Neural progenitor cell (in vitro differentiated cells): Measurements from ENCODE around the gene TWF2. TPM values are rescaled to one million over a fixed set of nuclear protein-coding genes. Genes with fewer than 3 reads are reported as not detected.

Experiments used
- DNase-seq: peaks from one replicate; pipeline ENCODE4 v3.0.0-alpha.2; 2016; ENCODE audit warnings: low spot score
- H2AFZ ChIP-seq: fragments of 200-600 bp; sonication (generic); replicated peaks from 2 replicates; pipeline ENCODE4 v1.6.1; 2016; ENCODE audit warnings: antibody characterized with exemption
- H3F3A ChIP-seq: fragments of 200-600 bp; sonication (generic); 2 replicates; pipeline ENCODE4 v1.6.1; 2016; ENCODE audit warnings: antibody characterized with exemption, low read depth
- H3K27ac ChIP-seq: fragments of 200-600 bp; sonication (generic); 2 replicates; pipeline ENCODE4 v1.5.1; 2016; ENCODE audit warnings: mild to moderate bottlenecking
- H3K27me3 ChIP-seq: fragments of 200-600 bp; sonication (generic); 2 replicates; pipeline ENCODE4 v1.6.1; 2016; ENCODE audit warnings: mild to moderate bottlenecking, moderate library complexity
- H3K36me3 ChIP-seq: fragments of 200-600 bp; sonication (generic); 2 replicates; pipeline ENCODE4 v1.5.1; 2016
- H3K4me1 ChIP-seq: fragments of 200-600 bp; sonication (generic); 2 replicates; pipeline ENCODE4 v1.6.1; 2016; ENCODE audit warnings: mixed run types
- H3K4me2 ChIP-seq: fragments of 200-600 bp; sonication (generic); 2 replicates; pipeline ENCODE4 v1.6.1; 2016
- H3K4me3 ChIP-seq: fragments of 200-600 bp; sonication (generic); 2 replicates; pipeline ENCODE4 v1.5.1; 2016
- H3K79me2 ChIP-seq: fragments of 200-600 bp; sonication (generic); 2 replicates; pipeline ENCODE4 v1.6.1; 2016; ENCODE audit warnings: low read depth
- H3K9ac ChIP-seq: fragments of 200-600 bp; sonication (generic); 2 replicates; pipeline ENCODE4 v1.6.1; 2016
- H3K9me3 ChIP-seq: fragments of 200-600 bp; sonication (generic); 2 replicates; pipeline ENCODE4 v1.5.1; 2016; ENCODE audit warnings: low read depth
- H4K20me1 ChIP-seq: fragments of 200-600 bp; sonication (generic); 2 replicates; pipeline ENCODE4 v1.6.1; 2016; ENCODE audit warnings: low read depth
- H3K27ac Mint-ChIP-seq: 3 replicates; pipeline ENCODE4 v1.8.0; 2021; ENCODE audit warnings: mixed read lengths
- H3K27me3 Mint-ChIP-seq: 2 replicates; pipeline ENCODE4 v1.8.0; 2022; ENCODE audit warnings: low read depth, mild to moderate bottlenecking, inconsistent platforms, moderate library complexity, mixed read lengths; ENCODE audit not compliant: insufficient read depth
- H3K36me3 Mint-ChIP-seq: 3 replicates; pipeline ENCODE4 v1.8.0; 2021; ENCODE audit warnings: mixed read lengths
- H3K4me1 Mint-ChIP-seq: 3 replicates; pipeline ENCODE4 v1.8.0; 2021; ENCODE audit warnings: mixed read lengths
- H3K4me3 Mint-ChIP-seq: 3 replicates; pipeline ENCODE4 v1.8.0; 2021; ENCODE audit warnings: mild to moderate bottlenecking, moderate library complexity, mixed read lengths
- H3K9me3 Mint-ChIP-seq: 3 replicates; pipeline ENCODE4 v1.8.0; 2020; ENCODE audit warnings: mixed read lengths
- EZH2 ChIP-seq: fragments of 200-600 bp; sonication (generic); IDR thresholded peaks from 2 replicates; pipeline ENCODE4 v1.6.1; 2017; ENCODE audit warnings: antibody characterized with exemption, mild to moderate bottlenecking, moderate library complexity
- EZH2phosphoT487 ChIP-seq: fragments of 200-600 bp; sonication (generic); IDR thresholded peaks from 2 replicates; pipeline ENCODE4 v1.6.1; 2017; ENCODE audit warnings: antibody characterized with exemption
- total RNA-seq: library from RNA; depleted of rRNA; stranded (reverse); fragments of >200 nt; gene quantifications from 2 replicates; pipeline ENCODE4 v1.2.3, GENCODE V29; 2015; ENCODE audit warnings: low replicate concordance
- TF ChIP-seq, protein P1 (sequence below): fragments of 200-600 bp; sonication (generic); IDR thresholded peaks from 2 replicates; pipeline ENCODE4 v1.5.1; 2017; ENCODE audit warnings: antibody characterized with exemption, mild to moderate bottlenecking

TWF2 gene
- total RNA-seq, 1 donor from 2014 or later: 21.9 TPM

DNA sequence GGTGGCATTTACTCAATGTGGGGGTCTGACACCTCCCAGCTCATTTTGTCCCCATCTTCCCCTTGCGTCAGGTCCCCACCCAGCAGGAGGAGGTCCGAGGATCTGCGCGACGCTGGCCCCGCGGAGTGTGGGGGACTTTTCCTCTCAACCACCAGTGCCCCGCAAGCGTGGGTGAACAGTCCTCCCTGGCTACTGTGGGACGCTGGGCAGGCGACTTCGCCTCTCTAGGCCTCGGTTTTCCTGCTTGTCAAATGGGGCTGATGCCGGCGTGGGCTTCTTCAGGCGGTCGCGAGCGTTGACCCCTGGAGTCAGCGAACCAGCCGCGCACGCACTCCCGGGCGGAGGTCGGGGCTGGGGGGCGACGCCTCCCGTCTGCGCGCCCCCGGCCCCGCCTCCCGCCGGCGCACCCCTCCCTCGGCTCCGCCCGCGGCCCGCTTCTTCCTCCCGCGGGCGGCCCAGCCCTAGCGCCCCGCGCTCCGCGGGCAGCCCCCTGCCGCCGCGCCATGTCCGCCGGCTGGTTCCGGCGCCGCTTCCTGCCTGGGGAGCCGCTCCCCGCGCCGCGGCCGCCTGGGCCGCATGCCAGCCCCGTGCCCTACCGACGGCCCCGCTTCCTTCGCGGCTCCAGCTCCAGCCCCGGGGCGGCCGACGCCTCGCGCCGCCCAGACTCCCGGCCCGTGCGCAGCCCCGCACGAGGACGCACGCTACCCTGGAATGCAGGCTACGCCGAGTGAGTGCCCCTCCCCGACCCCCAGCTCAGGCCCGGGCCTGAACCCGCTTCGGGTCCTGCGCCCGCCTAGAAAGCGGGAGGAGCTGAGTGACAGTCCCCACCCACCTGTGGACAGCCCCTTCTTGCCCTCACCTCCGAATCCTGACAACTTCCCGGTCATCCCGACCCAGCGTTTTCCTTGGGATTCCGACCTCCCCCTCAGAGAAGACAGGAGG is 6.6 kb upstream of the TWF2 start, which contains the start of gene PPM1M:
Gene PPM1M, plus strand, starts transcription at position 438 of the 942 bp plus-strand sequence. Its CDS starts 66 bp downstream, at position 504.
- peak within 1 kb of the TSS; percentile 75 for H3K4me2 ChIP-seq
- Mint-ChIP-seq H3K27me3 (peaks cover 26% of the 10 kb centered on the region), H3K4me3 (peak within 1 kb of the TSS; percentile 79), H3K27ac (no peak within 1 kb of the TSS), H3K9me3 (no peaks in the 10 kb centered on the region), H3K4me1 (peaks cover 4% of the 10 kb centered on the region), H3K36me3 (peaks cover 11% of the 10 kb centered on the region)
- H3K27me3 ChIP-seq: peaks cover 46% of the 10 kb centered on the region
- H3K79me2 ChIP-seq: no peaks in the 10 kb centered on the region
- peak; percentile 83 for DNase-seq
- TF ChIP-seq, protein P1, sequence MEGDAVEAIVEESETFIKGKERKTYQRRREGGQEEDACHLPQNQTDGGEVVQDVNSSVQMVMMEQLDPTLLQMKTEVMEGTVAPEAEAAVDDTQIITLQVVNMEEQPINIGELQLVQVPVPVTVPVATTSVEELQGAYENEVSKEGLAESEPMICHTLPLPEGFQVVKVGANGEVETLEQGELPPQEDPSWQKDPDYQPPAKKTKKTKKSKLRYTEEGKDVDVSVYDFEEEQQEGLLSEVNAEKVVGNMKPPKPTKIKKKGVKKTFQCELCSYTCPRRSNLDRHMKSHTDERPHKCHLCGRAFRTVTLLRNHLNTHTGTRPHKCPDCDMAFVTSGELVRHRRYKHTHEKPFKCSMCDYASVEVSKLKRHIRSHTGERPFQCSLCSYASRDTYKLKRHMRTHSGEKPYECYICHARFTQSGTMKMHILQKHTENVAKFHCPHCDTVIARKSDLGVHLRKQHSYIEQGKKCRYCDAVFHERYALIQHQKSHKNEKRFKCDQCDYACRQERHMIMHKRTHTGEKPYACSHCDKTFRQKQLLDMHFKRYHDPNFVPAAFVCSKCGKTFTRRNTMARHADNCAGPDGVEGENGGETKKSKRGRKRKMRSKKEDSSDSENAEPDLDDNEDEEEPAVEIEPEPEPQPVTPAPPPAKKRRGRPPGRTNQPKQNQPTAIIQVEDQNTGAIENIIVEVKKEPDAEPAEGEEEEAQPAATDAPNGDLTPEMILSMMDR: no peak
- TF ChIP-seq EZH2phosphoT487 (peak; percentile 47), EZH2 (peak; percentile 84)
- no peak within 1 kb of the TSS for H3K27ac ChIP-seq
- no peaks in the 10 kb centered on the region for H3K4me1 ChIP-seq
- peaks cover 2% of the 10 kb centered on the region for H4K20me1 ChIP-seq
- no peak within 1 kb of the TSS for H3K9ac ChIP-seq
- H3K36me3 ChIP-seq: no peaks in the 10 kb centered on the region
- H3K4me3 ChIP-seq: peak within 1 kb of the TSS; percentile 49
- H3K9me3 ChIP-seq: no peaks in the 10 kb centered on the region
- peak within 1 kb of the TSS; percentile 89 for H2AFZ ChIP-seq
- H3F3A ChIP-seq: peaks cover 18% of the 10 kb centered on the region

DNA sequence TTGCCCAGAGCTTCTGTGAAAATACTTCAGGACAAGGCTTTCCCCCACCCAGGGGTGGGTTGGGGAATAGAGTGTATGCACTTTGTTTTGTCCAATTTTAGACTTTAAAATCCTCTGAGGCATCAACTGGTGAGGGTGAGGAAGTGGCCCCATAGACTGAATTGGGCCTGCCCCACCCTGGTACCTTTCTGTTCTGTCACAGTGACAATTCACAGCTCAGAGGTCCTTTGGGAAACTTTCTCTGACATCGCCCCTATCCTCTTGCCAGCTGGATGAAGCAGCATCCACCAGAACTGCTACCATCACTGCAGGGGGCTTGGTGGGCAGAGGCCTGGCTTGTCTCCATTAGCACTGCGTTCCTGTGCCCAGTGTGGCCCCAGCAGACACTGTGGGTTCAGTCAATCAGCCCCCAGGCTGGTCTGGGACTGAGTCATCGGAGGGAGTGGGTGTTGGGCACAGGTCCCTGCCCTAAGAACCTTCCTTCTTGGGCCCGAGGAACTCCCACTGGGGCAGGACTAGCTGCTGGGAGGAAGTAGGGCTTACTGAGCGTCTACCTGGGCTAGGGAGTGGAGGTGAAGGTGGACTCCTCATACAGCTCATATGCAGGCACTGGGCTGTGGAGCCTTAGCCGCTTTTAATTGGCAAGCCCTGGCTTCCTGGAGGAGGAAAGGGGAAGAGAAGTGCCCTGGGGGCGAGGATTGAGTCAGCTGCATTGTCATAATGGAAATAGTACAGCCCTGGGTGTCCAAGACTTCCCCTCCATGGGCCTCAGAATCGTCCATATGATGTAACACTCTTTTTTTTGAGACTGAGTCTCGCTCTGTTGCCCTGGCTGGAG is 5.1 kb upstream of the TWF2 start:
- H3K27me3 ChIP-seq: peaks cover 46% of the 10 kb centered on the region
- H2AFZ ChIP-seq: no peak overlapping the region
- H3K4me3 Mint-ChIP-seq: peak overlapping the region; percentile 78
- no peak overlapping the region for H3K4me3 ChIP-seq
- peaks cover 3% of the 10 kb centered on the region for H3K36me3 Mint-ChIP-seq
- H3K36me3 ChIP-seq: no peaks in the 10 kb centered on the region
- no peak overlapping the region for H3K27ac ChIP-seq
- TF ChIP-seq, protein P1: no peak
- TF ChIP-seq EZH2 (no peak), EZH2phosphoT487 (no peak)
- H4K20me1 ChIP-seq: no peaks in the 10 kb centered on the region
- H3K27ac Mint-ChIP-seq: no peak overlapping the region
- H3K4me2 ChIP-seq: no peak overlapping the region
- peaks cover 7% of the 10 kb centered on the region for H3K79me2 ChIP-seq
- no peak for DNase-seq
- H3K9me3 ChIP-seq: no peaks in the 10 kb centered on the region
- peaks cover 27% of the 10 kb centered on the region for H3K27me3 Mint-ChIP-seq
- H3K9ac ChIP-seq: no peak overlapping the region
- no peaks in the 10 kb centered on the region for H3K4me1 ChIP-seq
- peaks cover 18% of the 10 kb centered on the region for H3F3A ChIP-seq
- H3K9me3 Mint-ChIP-seq: no peaks in the 10 kb centered on the region
- peaks cover 14% of the 10 kb centered on the region for H3K4me1 Mint-ChIP-seq

DNA sequence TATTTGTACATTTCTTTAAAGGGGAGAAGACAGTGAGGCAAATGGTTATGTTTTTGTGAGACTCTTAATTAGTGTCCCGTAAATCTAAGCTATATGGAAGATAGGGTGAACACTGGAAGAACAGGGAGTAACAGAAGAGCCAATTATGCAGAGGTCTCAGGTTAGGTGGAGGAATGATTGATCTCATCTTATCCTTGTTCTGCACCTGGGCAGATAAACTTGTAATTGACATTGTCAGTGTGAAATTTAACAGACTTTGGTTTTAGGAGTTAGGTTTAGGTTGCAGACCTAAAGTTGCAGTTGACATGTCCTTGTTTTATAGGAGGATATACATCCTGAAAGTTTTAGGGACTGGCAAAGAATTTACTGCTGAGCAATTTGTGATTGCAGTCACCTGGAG is 3.1 kb upstream of the TWF2 start:
- H3K4me3 Mint-ChIP-seq: no peak overlapping the region
- no peak for DNase-seq
- no peaks in the 10 kb centered on the region for H3K9me3 Mint-ChIP-seq
- TF ChIP-seq EZH2 (no peak), EZH2phosphoT487 (no peak)
- TF ChIP-seq, protein P1: no peak
- peaks cover 7% of the 10 kb centered on the region for H3K79me2 ChIP-seq
- H4K20me1 ChIP-seq: peaks cover 10% of the 10 kb centered on the region
- H3K36me3 ChIP-seq: no peaks in the 10 kb centered on the region
- H3F3A ChIP-seq: peaks cover 18% of the 10 kb centered on the region
- H3K27me3 ChIP-seq: peaks cover 41% of the 10 kb centered on the region
- no peaks in the 10 kb centered on the region for H3K36me3 Mint-ChIP-seq
- H3K4me2 ChIP-seq: no peak overlapping the region
- H3K9ac ChIP-seq: no peak overlapping the region
- no peak overlapping the region for H3K27ac Mint-ChIP-seq
- no peak overlapping the region for H3K27ac ChIP-seq
- no peaks in the 10 kb centered on the region for H3K9me3 ChIP-seq
- H2AFZ ChIP-seq: no peak overlapping the region
- peaks cover 21% of the 10 kb centered on the region for H3K27me3 Mint-ChIP-seq
- peaks cover 26% of the 10 kb centered on the region for H3K4me1 Mint-ChIP-seq
- H3K4me3 ChIP-seq: no peak overlapping the region
- peaks cover 8% of the 10 kb centered on the region for H3K4me1 ChIP-seq
